GM12878 (cell line): ENCODE data around the gene COPRS. TPM values are rescaled to one million over a fixed set of nuclear protein-coding genes. Genes with fewer than 3 reads are reported as not detected.

Experiments used
- ETV6 ChIP-seq, 2 experiments: fragments of 450-650 bp in 1 of 2; IDR thresholded peaks in 1 of 2; conservative IDR thresholded peaks in 1 of 2; 2 replicates each; pipeline ENCODE4 v1.6.1; 2014; ENCODE audit warnings: antibody characterized with exemption in 1 of 2, borderline replicate concordance in 1 of 2, low read depth in 1 of 2, mild to moderate bottlenecking in 1 of 2, moderate library complexity in 1 of 2
- IRF4 ChIP-seq: IDR thresholded peaks from 2 replicates; pipeline ENCODE4 v1.6.1; 2011; ENCODE audit warnings: low read depth, low read length
- LARP7 ChIP-seq: fragments of 450-650 bp; IDR thresholded peaks from 2 replicates; pipeline ENCODE4 v1.6.1; 2017; ENCODE audit warnings: mild to moderate bottlenecking
- MTA2 ChIP-seq: fragments of 450-650 bp; IDR thresholded peaks from 2 replicates; pipeline ENCODE4 v1.6.1; 2016; ENCODE audit warnings: low read depth, mild to moderate bottlenecking, moderate library complexity
- POLR2AphosphoS5 ChIP-seq: IDR thresholded peaks from 2 replicates; pipeline ENCODE4 v1.6.1; 2011; ENCODE audit warnings: mild to moderate bottlenecking, low read length, inconsistent platforms
- RUNX3 ChIP-seq: IDR thresholded peaks from 2 replicates; pipeline ENCODE4 v1.6.1; 2012; ENCODE audit warnings: low read length, inconsistent platforms
- SMAD5 ChIP-seq: IDR thresholded peaks from 2 replicates; pipeline ENCODE4 v1.6.1; 2016; ENCODE audit warnings: antibody characterized with exemption, low read depth
- SP1 ChIP-seq: IDR thresholded peaks from one replicate; pipeline ENCODE4 v1.6.1; 2011; ENCODE audit warnings: low read depth, low read length
- SPI1 ChIP-seq: IDR thresholded peaks from 2 replicates; pipeline ENCODE4 v1.6.1; 2011; ENCODE audit warnings: low read depth, mild to moderate bottlenecking, low read length, moderate library complexity, borderline replicate concordance; ENCODE audit not compliant: insufficient read depth
- ZNF687 ChIP-seq: fragments of 450-650 bp; IDR thresholded peaks from 2 replicates; pipeline ENCODE4 v1.6.1; 2017; ENCODE audit warnings: mild to moderate bottlenecking, moderate library complexity
- polyA plus RNA-seq, 11 experiments: library from polyadenylated mRNA; depleted of rRNA in 4 of 11; unstranded in 6 of 11; stranded (reverse) in 5 of 11; fragments of >200 nt; fragmentation: Nextera tagmentation in 4 of 11; fragmentation: Illumina TruSeq in 1 of 11; extraction: Ambion mirVana in 4 of 11; extraction: Trizol in 1 of 11; gene quantifications; 1 replicate in 1 of 11; 2 replicates in 10 of 11; pipeline versions ENCODE4 v1.2.1 to v1.2.3, GENCODE V29; 2011 to 2016; ENCODE audit warnings: inconsistent platforms in 2 of 11, missing spikeins in 2 of 11, low read depth in 1 of 11
- total RNA-seq, 4 experiments: library from RNA; depleted of rRNA in 3 of 4; stranded (reverse); fragments of >200 nt in 3 of 4; fragmentation: Illumina TruSeq in 1 of 4; extraction: Trizol in 1 of 4; gene quantifications; 2 replicates each; pipeline versions ENCODE4 v1.2.1 to v1.2.3, GENCODE V29; 2013 to 2021

The COPRS gene
- total and polyA plus RNA-seq, 10 of the 15 experiments (the other 5 are each of a cell fraction or from before 2014, with no cell fraction given): 6.3 to 41.9 (median 31.4) TPM

DNA sequence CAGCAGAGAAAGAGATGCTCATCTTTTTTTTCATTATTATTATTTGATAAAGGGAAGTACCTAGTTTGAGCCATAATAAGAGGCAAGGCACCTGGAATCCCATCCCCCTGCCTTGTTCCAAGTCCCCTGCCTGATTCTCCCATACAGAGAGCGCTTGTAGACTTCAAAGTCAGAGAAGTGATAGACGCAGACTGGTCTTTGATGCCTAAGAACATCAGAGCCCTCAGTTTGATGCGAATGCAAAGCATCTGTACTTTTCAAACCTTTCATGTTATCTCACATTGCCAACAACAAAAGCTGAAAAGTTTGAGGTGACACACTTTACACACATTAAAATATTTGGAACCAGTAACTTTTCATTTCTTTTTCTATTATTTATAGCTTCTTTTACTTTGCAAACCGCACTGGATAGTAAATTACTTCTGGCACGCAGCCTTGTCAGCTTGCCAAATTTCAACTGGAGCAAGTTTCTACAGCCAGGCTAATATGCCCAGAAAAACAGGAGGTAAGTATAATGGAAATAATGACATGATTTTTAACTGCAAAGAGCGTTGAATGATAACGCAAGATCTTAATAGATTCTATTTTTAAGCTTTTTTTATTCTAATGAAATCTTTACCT is 48.4 kb upstream of the COPRS start (continued):
- TF ChIP-seq ETV6 (conservative IDR thresholded peaks at IDR 0.05 in 1 of 2, IDR thresholded peaks at IDR 0.05 in 1 of 2; ENCODE audit: borderline replicate concordance in 1 of 2, low read depth in 1 of 2) (no peak), SMAD5 (no peak), POLR2AphosphoS5 (no peak), IRF4 (no peak), SP1 (no peak), ZNF687 (no peak), RUNX3 (no peak), LARP7 (no peak), MTA2 (no peak), SPI1 (no peak)
